22Rv1 (cell line): ENCODE data around the gene GRIK1.

ENCODE experiments used
- H3K27ac ChIP-seq: fragments of 450-650 bp; 2 replicates; pipeline ENCODE4 v1.5.1; 2017
- ZFX ChIP-seq: fragments of 450-650 bp; IDR thresholded peaks from 2 replicates; pipeline ENCODE4 v1.6.1; 2017; ENCODE audit warnings: antibody characterized with exemption, borderline replicate concordance
- TF ChIP-seq, protein P1 (sequence below): fragments of 450-650 bp; IDR thresholded peaks from 2 replicates; pipeline ENCODE4 v1.5.1; 2017; ENCODE audit warnings: mild to moderate bottlenecking

GRIK1 gene

GRCh38 chr21:29939924-29940275 lies at the start of gene GRIK1:
Gene GRIK1, minus strand, starts transcription at chr21:29939996.
- TF ChIP-seq ZFX = no peak
- TF ChIP-seq, protein P1, sequence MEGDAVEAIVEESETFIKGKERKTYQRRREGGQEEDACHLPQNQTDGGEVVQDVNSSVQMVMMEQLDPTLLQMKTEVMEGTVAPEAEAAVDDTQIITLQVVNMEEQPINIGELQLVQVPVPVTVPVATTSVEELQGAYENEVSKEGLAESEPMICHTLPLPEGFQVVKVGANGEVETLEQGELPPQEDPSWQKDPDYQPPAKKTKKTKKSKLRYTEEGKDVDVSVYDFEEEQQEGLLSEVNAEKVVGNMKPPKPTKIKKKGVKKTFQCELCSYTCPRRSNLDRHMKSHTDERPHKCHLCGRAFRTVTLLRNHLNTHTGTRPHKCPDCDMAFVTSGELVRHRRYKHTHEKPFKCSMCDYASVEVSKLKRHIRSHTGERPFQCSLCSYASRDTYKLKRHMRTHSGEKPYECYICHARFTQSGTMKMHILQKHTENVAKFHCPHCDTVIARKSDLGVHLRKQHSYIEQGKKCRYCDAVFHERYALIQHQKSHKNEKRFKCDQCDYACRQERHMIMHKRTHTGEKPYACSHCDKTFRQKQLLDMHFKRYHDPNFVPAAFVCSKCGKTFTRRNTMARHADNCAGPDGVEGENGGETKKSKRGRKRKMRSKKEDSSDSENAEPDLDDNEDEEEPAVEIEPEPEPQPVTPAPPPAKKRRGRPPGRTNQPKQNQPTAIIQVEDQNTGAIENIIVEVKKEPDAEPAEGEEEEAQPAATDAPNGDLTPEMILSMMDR = no peak
- H3K27ac ChIP-seq = no peak within 1 kb of the TSS

GRCh38 chr21:29987762-29988161 lies 48.0 kb upstream of the GRIK1 start:
- TF ChIP-seq, protein P1 = no peak
- TF ChIP-seq ZFX = no peak
- no peak overlapping the region for H3K27ac ChIP-seq

DNA sequence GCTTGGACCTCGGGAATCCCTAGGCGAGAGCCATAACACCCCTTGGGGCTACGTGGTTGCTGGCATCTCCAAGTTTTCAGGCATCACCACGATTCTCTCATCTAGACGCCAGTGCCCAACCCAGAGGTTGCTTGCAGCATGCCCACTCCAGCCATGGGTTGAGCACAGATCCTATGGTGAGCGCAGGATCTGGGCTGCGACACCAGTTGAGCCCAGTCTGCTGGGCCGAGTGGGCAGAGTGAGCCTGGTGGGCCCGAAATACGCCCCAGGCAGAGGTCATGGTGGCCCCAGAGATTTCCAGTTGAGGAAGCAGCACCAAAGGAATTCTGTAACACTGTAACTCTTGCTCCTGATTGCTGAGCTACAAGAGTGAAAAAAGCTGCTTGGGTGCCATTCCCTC lies 46.1 kb upstream of the GRIK1 start:
- TF ChIP-seq ZFX = no peak
- TF ChIP-seq, protein P1 = no peak
- no peak overlapping the region for H3K27ac ChIP-seq

DNA sequence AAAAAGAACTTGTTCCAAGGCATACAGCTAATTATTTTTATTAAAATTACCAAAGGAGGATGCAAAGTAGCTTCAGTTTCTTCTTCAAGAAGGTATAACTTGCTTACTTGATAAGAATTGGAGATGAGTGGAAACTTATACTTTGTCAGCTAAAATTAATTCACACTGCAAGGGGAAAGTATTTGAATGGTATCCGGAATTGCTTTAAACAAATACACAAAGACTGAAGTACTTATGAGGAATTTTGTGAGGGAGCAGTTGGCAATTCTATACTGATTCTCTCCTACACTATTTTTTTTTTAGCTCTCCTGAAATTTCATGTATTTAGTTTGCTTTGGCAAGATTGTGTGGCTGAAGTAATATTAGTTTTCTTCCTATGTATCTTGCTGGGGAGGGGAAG lies 39.2 kb upstream of the GRIK1 start:
- H3K27ac ChIP-seq = no peak overlapping the region

DNA sequence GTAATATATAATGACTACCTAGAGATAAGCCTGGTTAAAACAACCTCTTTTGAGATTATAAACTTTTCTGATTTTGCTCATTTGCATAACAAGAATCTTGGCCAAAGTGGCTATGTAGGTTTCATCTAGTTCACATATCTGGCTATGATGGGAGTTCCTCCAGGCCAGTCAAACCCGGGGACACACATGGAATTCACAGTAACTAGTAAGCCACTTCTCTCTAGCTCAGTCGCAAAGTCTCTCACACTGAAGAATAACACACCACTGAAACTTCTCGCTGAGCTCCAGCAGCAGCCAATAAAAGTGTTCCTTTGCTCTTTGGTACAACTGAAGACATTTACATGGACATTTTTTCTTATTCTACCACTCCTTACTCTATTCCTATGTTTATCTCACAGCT lies 36.0 kb upstream of the GRIK1 start:
- no peak overlapping the region for H3K27ac ChIP-seq
- TF ChIP-seq ZFX = no peak
- TF ChIP-seq, protein P1 = no peak

More for the DNA sequence above, 39.2 kb upstream of the GRIK1 start:
- no peak for TF ChIP-seq ZFX
- TF ChIP-seq, protein P1 = no peak

DNA sequence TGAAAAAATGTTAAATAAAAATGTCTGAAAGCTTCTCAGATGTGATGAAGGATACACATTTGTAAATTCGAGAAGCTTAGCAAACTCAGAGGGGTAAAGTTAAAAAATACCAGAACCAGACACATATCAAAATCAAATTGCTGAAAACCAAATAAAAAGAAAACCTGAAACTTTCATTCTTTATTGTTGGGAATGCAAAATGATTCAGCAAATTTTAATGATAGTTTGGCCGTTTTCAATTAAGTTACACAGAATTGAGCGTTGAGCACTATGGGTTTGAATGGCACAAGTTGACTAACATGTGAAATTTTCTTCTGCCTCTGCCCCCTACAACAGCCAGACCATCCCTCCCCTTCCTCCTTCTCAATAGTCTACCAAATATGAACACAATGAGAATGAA lies 33.5 kb upstream of the GRIK1 start:
- no peak overlapping the region for H3K27ac ChIP-seq
- TF ChIP-seq, protein P1 = no peak
- no peak for TF ChIP-seq ZFX

DNA sequence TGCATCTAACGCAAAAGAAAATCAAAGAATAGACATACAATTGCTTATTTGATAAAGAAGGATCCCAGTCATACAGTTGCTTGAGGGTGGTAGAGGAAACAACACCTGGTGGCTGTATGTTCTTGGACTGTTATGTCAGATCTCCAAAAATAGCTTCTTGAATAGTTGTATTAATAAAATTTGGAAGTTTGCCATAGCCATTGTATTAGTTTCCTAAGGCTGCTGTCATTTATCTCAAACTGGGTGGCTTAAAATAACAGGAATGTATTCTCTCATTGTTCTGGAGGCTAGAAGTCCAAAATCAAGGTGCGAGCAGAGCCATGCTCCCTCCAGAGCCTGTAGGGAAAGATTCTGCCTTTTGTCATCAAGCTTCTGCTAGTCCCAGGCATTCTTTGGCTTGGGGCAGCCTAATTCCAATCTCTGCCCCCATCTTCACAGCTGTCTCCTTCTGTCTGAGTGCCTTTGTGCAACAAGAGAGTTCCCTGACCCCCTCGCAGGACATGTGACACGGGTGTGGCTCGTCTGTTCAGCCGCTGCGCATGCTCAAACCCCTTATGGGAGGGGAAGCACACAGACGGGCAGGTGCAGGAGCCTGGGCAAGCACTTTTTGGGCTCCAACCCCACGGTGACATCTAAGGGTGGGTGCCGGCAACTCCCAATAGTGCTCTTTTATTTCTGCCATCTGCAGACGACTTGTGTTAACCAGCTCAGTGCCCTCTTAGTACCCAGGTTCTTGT lies 21.7 kb upstream of the GRIK1 start:
- TF ChIP-seq, protein P1 = no peak
- no peak for TF ChIP-seq ZFX
- no peak overlapping the region for H3K27ac ChIP-seq
